Gastroesophageal sphincter (tissue), 3 donors: ENCODE data around the gene SYT5.

Experiments used
- POLR2A ChIP-seq, 2 donors: fragments of 450-650 bp; IDR thresholded peaks; one replicate each; pipeline ENCODE4 v1.6.1; 2017; ENCODE audit warnings: antibody characterized with exemption in 2 of 2, mild to moderate bottlenecking in 2 of 2, moderate library complexity in 1 of 2
- POLR2AphosphoS5 ChIP-seq: sonication (generic); formaldehyde crosslinking; IDR thresholded peaks from one replicate; pipeline ENCODE4 v1.6.1; 2017; ENCODE audit warnings: antibody characterized with exemption
- TF ChIP-seq, protein P1 (sequence below), 4 experiments: fragments of 200-600 bp in 2 of 4; fragments of 450-650 bp in 2 of 4; sonication (generic) in 1 of 4; IDR thresholded peaks; one replicate each; pipeline ENCODE4 v1.5.1; 2017 to 2019; ENCODE audit warnings: antibody characterized with exemption in 4 of 4, mild to moderate bottlenecking in 2 of 4, moderate library complexity in 2 of 4

DNA sequence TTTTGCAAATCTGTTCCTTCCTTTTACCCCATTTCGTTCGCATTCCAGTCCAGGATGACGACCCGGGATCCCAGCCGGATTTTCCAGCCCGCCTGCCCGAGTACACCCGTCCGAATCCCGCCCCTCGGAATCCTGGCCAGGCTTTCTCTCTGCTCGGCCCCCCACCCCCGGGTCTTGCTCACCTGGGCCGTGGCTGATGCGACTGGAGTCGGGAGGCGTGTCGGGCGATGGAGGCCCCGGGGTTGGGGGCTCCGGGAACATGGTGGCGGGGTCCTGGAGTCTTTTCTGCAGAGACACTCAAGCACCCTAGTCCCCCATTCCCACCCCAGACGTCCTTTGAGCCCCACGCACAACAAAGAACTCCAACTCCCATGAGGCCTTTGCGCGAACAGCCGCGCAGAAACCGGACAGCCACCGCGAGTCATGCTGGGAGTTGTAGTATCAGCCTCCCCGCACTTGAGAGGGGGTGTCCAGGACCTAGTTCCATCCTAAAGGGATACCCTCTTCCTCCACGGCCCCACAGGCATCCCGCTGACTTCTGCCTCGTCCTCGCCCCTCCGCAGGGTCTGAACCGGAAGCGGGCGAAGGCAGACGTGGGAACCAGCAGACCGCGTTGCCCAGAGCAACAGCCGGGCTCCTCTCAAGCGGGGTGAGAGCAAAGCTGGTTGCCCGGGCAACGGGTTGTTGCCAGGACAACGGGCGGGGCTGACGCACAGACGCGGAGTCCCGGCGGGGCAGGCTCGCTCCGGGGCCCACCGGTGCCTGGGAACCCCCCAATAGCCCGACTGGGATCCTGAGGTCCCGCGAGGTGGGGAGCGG is 1.1 kb downstream of the SYT5 start:
- TF ChIP-seq, protein P1, sequence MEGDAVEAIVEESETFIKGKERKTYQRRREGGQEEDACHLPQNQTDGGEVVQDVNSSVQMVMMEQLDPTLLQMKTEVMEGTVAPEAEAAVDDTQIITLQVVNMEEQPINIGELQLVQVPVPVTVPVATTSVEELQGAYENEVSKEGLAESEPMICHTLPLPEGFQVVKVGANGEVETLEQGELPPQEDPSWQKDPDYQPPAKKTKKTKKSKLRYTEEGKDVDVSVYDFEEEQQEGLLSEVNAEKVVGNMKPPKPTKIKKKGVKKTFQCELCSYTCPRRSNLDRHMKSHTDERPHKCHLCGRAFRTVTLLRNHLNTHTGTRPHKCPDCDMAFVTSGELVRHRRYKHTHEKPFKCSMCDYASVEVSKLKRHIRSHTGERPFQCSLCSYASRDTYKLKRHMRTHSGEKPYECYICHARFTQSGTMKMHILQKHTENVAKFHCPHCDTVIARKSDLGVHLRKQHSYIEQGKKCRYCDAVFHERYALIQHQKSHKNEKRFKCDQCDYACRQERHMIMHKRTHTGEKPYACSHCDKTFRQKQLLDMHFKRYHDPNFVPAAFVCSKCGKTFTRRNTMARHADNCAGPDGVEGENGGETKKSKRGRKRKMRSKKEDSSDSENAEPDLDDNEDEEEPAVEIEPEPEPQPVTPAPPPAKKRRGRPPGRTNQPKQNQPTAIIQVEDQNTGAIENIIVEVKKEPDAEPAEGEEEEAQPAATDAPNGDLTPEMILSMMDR (IDR thresholded peaks at IDR 0.05) = no peak
- TF ChIP-seq POLR2A (IDR thresholded peaks at IDR 0.05) = no peak
- no peak for TF ChIP-seq POLR2AphosphoS5
